ENCODE measurements around the gene HBA2.
A peak's percentile ranks its signal among the peaks of the same experiment; 100 is the strongest.
"Not testable (repeated sequence)": the region's sequence is repeated elsewhere in the genome, so short reads cannot be mapped to it uniquely, and the experiment has no call there.

The HBA2 gene

DNA sequence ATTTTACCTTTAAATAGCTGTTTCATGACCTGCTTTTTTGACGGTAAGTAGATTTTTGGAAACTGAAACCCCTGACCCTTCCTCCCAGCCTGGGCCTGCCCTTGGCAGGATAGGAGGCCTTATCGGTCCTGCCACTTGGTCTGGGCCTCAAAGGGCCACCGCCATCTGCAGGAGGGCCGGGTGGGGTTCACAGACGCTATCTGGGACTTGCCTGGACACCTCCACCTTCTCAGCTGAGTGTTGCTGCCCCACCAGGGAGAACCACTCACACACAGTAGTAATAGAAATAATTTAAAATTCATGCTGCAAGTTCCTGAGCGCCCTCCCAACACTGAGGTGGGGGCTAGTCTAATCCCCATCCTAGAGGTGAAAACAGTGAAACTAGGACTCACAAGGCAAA is 29.6 kb upstream of the HBA2 start:
- TF ChIP-seq POLR2A (IDR thresholded peaks at IDR 0.05; ENCODE audit: low read depth, low read length) (no peak), TAF1 (IDR thresholded peaks at IDR 0.05; ENCODE audit: low read depth, low read length) (no peak), POU2F2 (IDR thresholded peaks at IDR 0.05; ENCODE audit: low read depth, low read length) (no peak), SPI1 (IDR thresholded peaks at IDR 0.05; ENCODE audit: low read depth, low read length) (no peak), PAX5 (IDR thresholded peaks at IDR 0.05; ENCODE audit: insufficient read depth, low read length, severe bottlenecking) (no peak), POLR2AphosphoS5 (IDR thresholded peaks at IDR 0.05; ENCODE audit: low read depth, low read length) (no peak)
- FAIRE-seq (no peak), DNase-seq (ENCODE audit: insufficient read length, low spot score) (no peak)

DNA sequence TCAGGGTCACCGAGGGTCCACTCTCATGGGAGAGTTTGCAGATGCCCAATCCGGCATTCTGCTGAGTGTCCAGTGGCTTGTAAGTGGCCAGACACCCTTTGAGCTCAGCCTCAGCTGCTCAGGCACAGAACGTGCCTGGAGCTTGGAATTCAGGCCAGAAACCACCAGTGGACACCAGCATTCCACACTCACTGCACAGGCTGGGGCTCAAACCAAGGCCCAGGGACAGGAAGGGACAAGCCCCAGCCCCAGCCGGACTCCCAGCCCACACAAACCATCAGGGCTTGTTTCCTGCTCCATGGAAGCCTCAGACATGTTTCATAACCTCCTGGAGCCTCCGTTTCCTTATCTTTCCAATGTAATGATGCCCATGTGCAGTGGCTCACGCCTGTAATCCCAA is 29.2 kb upstream of the HBA2 start:
- TF ChIP-seq POU2F2 (IDR thresholded peaks at IDR 0.05; ENCODE audit: low read depth, low read length): no peak
- TF ChIP-seq PAX5 (IDR thresholded peaks at IDR 0.05; ENCODE audit: insufficient read depth, low read length, severe bottlenecking): no peak
- no peak for TF ChIP-seq POLR2AphosphoS5 (IDR thresholded peaks at IDR 0.05; ENCODE audit: low read depth, low read length)
- TF ChIP-seq POLR2A (IDR thresholded peaks at IDR 0.05; ENCODE audit: low read depth, low read length): no peak
- TF ChIP-seq TAF1 (IDR thresholded peaks at IDR 0.05; ENCODE audit: low read depth, low read length): no peak
- TF ChIP-seq SPI1 (IDR thresholded peaks at IDR 0.05; ENCODE audit: low read depth, low read length): no peak
- DNase-seq (ENCODE audit: insufficient read length, low spot score) (no peak), FAIRE-seq (no peak)

DNA sequence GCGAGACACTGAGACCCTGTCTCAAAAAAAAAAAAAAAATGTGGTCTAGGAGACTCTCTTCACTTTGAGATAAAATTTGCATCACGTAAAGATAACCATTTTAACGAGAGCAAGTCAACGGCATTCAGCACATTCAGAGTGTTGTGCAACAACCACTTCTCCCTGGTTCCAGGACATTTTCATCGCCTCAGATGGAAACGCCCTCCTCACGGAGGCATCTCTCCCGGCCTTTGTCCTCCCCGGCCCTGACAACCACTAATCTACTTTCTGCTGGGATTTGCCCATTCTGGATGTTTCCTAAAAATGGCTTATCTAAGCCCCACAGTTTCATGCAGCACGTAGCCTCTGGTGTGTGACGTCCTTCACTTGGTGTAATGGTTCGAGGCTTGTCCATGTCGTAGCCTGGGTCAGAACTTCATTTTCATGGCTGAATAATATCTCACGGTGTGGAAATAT is 27.9 kb upstream of the HBA2 start:
- DNase-seq (ENCODE audit: insufficient read length, low spot score) (no peak), FAIRE-seq (no peak)
- no peak for TF ChIP-seq POU2F2 (IDR thresholded peaks at IDR 0.05; ENCODE audit: low read depth, low read length)
- TF ChIP-seq TAF1 (IDR thresholded peaks at IDR 0.05; ENCODE audit: low read depth, low read length): no peak
- no peak for TF ChIP-seq PAX5 (IDR thresholded peaks at IDR 0.05; ENCODE audit: insufficient read depth, low read length, severe bottlenecking)
- no peak for TF ChIP-seq POLR2A (IDR thresholded peaks at IDR 0.05; ENCODE audit: low read depth, low read length)
- no peak for TF ChIP-seq POLR2AphosphoS5 (IDR thresholded peaks at IDR 0.05; ENCODE audit: low read depth, low read length)
- TF ChIP-seq SPI1 (IDR thresholded peaks at IDR 0.05; ENCODE audit: low read depth, low read length): no peak

DNA sequence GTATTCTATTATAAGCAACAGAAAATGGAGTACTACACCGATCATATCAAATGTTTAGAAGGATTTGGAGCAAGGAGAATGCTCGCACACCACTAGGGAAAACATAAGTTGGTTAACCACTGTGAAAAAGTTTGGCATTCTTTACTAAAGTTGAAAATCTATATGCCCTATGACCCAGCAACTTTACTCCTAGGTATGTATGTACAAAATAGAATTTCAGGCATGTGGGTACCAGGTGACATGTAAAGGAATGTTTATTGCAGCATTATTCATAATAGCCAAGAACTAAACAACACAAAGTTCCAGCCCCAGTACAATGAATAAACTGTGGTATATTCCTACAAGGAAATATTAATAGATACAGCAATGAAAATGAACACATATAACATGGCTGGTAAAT is 26.0 kb upstream of the HBA2 start:
- DNase-seq (ENCODE audit: insufficient read length, low spot score) (no peak), FAIRE-seq (no peak)
- TF ChIP-seq POLR2A (IDR thresholded peaks at IDR 0.05; ENCODE audit: low read depth, low read length): no peak
- no peak for TF ChIP-seq PAX5 (IDR thresholded peaks at IDR 0.05; ENCODE audit: insufficient read depth, low read length, severe bottlenecking)
- no peak for TF ChIP-seq POLR2AphosphoS5 (IDR thresholded peaks at IDR 0.05; ENCODE audit: low read depth, low read length)
- TF ChIP-seq SPI1 (IDR thresholded peaks at IDR 0.05; ENCODE audit: low read depth, low read length): no peak
- TF ChIP-seq TAF1 (IDR thresholded peaks at IDR 0.05; ENCODE audit: low read depth, low read length): no peak
- no peak for TF ChIP-seq POU2F2 (IDR thresholded peaks at IDR 0.05; ENCODE audit: low read depth, low read length)

DNA sequence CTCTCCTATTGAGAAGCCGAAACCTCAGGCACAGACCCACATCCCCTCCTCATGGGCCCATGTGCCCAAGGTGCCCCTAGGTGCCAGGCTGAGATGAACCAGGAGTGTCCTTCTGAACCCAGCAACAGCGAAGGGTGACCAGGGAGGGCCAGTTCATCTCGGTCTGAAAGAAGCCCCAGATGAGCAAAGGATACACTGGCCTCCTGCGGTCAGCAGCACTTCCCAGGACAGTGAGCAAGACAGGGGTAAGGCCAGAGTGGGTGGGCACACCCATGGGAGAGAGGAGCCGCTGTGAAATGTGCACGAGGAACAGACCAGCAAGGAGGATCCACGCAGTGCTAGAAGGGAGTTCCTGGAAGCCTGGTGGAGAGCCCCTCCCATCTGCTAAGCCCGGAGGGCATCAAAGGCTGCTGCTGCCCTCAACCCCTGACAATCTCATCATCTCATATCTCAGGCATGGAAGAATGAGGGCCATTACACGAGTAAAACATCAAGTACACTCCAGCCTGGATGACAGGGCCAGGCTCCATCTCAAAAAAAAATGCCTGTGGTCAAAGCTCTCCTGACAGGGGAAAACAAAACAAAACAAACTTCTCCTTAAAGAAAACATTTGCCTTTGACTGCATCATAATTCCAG is 23.5 kb upstream of the HBA2 start:
- no peak for FAIRE-seq
- DNase-seq (ENCODE audit: insufficient read length, low spot score): no peak
- TF ChIP-seq SPI1 (IDR thresholded peaks at IDR 0.05; ENCODE audit: low read depth, low read length) (no peak), POLR2AphosphoS5 (IDR thresholded peaks at IDR 0.05; ENCODE audit: low read depth, low read length) (no peak), POLR2A (IDR thresholded peaks at IDR 0.05; ENCODE audit: low read depth, low read length) (no peak), TAF1 (IDR thresholded peaks at IDR 0.05; ENCODE audit: low read depth, low read length) (no peak), POU2F2 (IDR thresholded peaks at IDR 0.05; ENCODE audit: low read depth, low read length) (no peak), PAX5 (IDR thresholded peaks at IDR 0.05; ENCODE audit: insufficient read depth, low read length, severe bottlenecking) (no peak)

DNA sequence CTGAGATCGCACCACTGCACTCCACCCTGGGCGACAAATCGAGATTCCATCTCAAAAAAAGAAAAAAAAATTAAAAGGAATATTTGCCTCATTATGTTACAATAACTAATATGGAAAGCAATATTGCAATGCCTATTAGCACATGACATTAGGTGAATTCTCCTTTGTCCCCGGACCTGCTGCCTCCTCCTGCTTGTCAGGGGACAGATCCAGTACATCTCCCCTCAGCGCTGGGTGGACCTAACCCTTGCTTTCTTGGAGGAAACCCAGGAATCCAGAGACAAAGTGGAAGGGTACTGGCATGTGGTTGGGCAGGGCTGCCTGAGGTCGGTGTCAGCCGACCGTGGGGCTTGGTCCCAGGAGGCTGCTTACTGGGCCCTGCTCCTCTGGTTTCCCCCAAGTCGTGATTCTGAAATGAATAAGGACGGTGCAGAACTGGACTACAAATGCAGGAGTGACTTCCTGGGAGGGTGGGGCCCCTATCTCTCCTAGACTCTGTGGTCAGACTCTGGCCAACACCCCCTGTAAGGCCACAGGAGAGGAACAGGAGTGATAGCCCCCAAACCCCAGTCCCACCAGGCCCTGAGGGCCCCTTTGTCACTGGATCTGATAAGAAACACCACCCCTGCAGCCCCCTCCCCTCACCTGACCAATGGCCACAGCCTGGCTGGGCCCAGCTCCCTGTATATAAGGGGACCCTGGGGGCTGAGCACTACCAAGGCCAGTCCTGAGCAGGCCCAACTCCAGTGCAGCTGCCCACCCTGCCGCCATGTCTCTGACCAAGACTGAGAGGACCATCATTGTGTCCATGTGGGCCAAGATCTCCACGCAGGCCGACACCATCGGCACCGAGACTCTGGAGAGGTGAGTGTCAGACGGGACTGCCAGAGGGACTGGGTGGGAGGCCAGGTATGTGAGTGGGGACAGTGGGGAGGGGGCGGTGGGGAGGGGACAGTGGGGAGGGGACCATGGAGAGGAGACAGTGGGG is 20.2 kb upstream of the HBA2 start, which contains the start of gene HBZ:
Gene HBZ, plus strand, starts transcription at position 504 of the 988 bp plus-strand sequence. Its CDS starts 266 bp downstream, at position 770.
- no peak for DNase-seq (ENCODE audit: insufficient read length, low spot score)
- FAIRE-seq: no peak
- TF ChIP-seq TAF1 (IDR thresholded peaks at IDR 0.05; ENCODE audit: low read depth, low read length) (no peak), PAX5 (IDR thresholded peaks at IDR 0.05; ENCODE audit: insufficient read depth, low read length, severe bottlenecking) (no peak)

DNA sequence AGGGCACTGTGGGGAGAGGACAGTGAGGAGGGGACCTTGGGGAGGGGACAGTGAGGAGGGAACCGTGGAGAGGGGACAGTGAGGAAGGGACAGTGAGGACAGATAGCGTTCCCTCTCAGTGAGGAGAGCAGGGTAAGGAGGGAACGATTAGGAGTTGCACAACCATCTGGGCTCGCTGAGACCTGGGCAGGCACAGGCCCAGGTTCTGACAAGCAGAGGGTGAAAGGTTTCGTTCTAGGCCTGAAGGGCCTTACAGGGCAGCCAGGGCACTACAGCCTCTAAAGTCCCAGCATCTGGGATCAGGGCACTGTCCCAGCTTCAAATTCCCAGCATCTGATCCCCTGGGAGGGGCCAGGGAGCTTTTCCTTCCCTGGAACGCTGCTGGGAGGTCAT is 19.6 kb upstream of the HBA2 start:
- not testable (repeated sequence) for FAIRE-seq; DNase-seq (ENCODE audit: insufficient read length, low spot score)

DNA sequence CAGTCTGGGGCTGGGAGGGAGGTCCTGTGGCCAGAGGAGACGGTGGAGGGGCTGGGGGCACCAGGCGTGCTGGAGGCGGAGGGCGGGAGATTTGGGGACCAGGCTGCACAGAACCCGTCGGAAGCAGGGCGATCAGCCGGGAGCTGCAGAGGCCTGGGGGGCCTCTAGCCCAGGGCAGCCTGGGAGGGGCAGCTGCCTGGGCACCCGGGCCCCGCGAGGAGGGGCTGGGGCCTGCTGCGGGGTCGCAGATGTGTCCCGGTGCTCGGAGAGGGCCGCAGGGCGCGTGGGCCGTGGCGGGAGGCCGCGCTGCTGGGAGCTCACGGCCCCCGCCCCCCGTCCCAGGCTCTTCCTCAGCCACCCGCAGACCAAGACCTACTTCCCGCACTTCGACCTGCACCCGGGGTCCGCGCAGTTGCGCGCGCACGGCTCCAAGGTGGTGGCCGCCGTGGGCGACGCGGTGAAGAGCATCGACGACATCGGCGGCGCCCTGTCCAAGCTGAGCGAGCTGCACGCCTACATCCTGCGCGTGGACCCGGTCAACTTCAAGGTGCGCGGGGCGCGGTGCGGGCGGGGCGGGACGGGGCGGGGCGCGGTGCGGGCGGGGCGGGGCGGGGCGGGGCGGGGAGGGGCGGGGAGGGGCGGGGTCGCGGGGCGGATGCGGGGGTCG is 19.0 kb upstream of the HBA2 start:
- not testable (repeated sequence) for DNase-seq (ENCODE audit: insufficient read length, low spot score)
- peak; percentile 94 for FAIRE-seq

DNA sequence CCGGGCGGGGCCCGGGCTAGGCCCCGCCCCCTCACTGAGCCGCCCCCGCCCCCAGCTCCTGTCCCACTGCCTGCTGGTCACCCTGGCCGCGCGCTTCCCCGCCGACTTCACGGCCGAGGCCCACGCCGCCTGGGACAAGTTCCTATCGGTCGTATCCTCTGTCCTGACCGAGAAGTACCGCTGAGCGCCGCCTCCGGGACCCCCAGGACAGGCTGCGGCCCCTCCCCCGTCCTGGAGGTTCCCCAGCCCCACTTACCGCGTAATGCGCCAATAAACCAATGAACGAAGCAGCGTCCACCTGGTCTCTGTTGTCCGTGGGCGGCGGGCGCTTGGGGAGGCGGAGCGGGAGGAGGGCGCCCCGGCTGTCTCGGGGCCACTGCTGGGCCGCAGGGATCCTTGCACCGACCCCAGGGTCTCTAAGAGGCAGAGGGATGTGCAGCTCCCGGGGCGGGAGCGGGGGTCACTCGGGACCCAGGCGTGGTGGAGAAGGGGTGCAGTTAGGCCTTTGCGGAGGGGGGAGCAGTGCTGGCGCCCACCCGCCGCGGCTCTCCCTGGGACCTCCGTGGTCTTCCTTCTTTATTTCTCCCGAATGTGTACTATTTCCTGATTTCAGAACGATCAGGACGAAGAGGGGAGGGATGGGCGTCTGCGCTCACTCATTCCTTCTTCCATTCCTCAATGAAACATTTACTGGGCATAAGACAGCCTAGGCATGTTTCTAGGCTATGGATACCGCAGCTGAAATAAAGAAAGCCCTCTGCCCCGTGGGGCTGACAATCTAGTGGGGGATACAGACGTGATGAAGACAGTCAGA is 18.3 kb upstream of the HBA2 start:
- FAIRE-seq (peak; percentile 41), DNase-seq (ENCODE audit: insufficient read length, low spot score) (no peak)
- no peak for TF ChIP-seq POU2F2 (IDR thresholded peaks at IDR 0.05; ENCODE audit: low read depth, low read length)
- no peak for TF ChIP-seq PAX5 (IDR thresholded peaks at IDR 0.05; ENCODE audit: insufficient read depth, low read length, severe bottlenecking)
- no peak for TF ChIP-seq SPI1 (IDR thresholded peaks at IDR 0.05; ENCODE audit: low read depth, low read length)
- TF ChIP-seq POLR2AphosphoS5 (IDR thresholded peaks at IDR 0.05; ENCODE audit: low read depth, low read length): no peak
- TF ChIP-seq POLR2A (IDR thresholded peaks at IDR 0.05; ENCODE audit: low read depth, low read length): no peak
- TF ChIP-seq TAF1 (IDR thresholded peaks at IDR 0.05; ENCODE audit: low read depth, low read length): no peak
